Nephron (organoid): ENCODE results near the gene SERPINB2.

Experiments
- H3K27ac Mint-ChIP-seq, 3 experiments: 2 replicates each; pipeline ENCODE4 v1.8.0; 2020; ENCODE audit warnings: mixed read lengths in 3 of 3, mild to moderate bottlenecking in 2 of 3, moderate library complexity in 1 of 3
- H3K27me3 Mint-ChIP-seq: 2 replicates; pipeline ENCODE4 v1.8.0; 2021; ENCODE audit warnings: low read depth, mild to moderate bottlenecking, moderate library complexity, mixed read lengths
- H3K36me3 Mint-ChIP-seq: 2 replicates; pipeline ENCODE4 v1.8.0; 2020; ENCODE audit warnings: low read depth, mixed read lengths
- H3K4me1 Mint-ChIP-seq: 2 replicates; pipeline ENCODE4 v1.8.0; 2020; ENCODE audit warnings: mixed read lengths
- H3K4me3 Mint-ChIP-seq, 3 experiments: 2 replicates each; pipeline ENCODE4 v1.8.0; 2020; ENCODE audit warnings: mild to moderate bottlenecking in 3 of 3, mixed read lengths in 3 of 3, moderate library complexity in 2 of 3
- H3K9me3 Mint-ChIP-seq: 2 replicates; pipeline ENCODE4 v1.8.0; 2020; ENCODE audit warnings: mixed read lengths
- CTCF ChIP-seq, 3 experiments: fragments of 200-600 bp; sonication (generic); IDR thresholded peaks; one replicate each; pipeline ENCODE4 v1.5.0; 2021; ENCODE audit warnings: antibody characterized with exemption in 3 of 3; ENCODE audit not compliant: unreplicated experiment in 3 of 3

Gene SERPINB2

GRCh38 chr18:63889626-63890025 lies 2.1 kb downstream of the SERPINB2 start:
- H3K27me3 Mint-ChIP-seq = peaks cover 4% of the 10 kb centered on the region
- no peak for TF ChIP-seq CTCF (IDR thresholded peaks at IDR 0.05; ENCODE audit: unreplicated experiment in 3 of 3)
- H3K36me3 Mint-ChIP-seq = no peaks in the 10 kb centered on the region
- H3K9me3 Mint-ChIP-seq = no peaks in the 10 kb centered on the region
- no peak overlapping the region for H3K4me3 Mint-ChIP-seq
- H3K4me1 Mint-ChIP-seq = no peaks in the 10 kb centered on the region
- H3K27ac Mint-ChIP-seq = no peak overlapping the region

- Mint-ChIP-seq H3K27ac (no peak overlapping the region), H3K27me3 (peaks cover 4% of the 10 kb centered on the region), H3K4me1 (no peaks in the 10 kb centered on the region), H3K9me3 (no peaks in the 10 kb centered on the region), H3K4me3 (no peak overlapping the region), H3K36me3 (no peaks in the 10 kb centered on the region)
- no peak for TF ChIP-seq CTCF (IDR thresholded peaks at IDR 0.05; ENCODE audit: unreplicated experiment in 3 of 3)
Observed at GRCh38 chr18:63890237-63890949, 2.9 kb downstream of the SERPINB2 start.

- Mint-ChIP-seq H3K9me3 (no peaks in the 10 kb centered on the region), H3K27me3 (peaks cover 4% of the 10 kb centered on the region), H3K4me3 (no peak overlapping the region), H3K36me3 (no peaks in the 10 kb centered on the region), H3K27ac (no peak overlapping the region), H3K4me1 (no peaks in the 10 kb centered on the region)
- TF ChIP-seq CTCF (IDR thresholded peaks at IDR 0.05; ENCODE audit: unreplicated experiment in 3 of 3) = no peak
Observed at GRCh38 chr18:63890950-63891304, 3.4 kb downstream of the SERPINB2 start.

- Mint-ChIP-seq H3K9me3 (no peaks in the 10 kb centered on the region), H3K4me3 (no peak overlapping the region), H3K27ac (no peak overlapping the region), H3K36me3 (no peaks in the 10 kb centered on the region), H3K4me1 (peaks cover 3% of the 10 kb centered on the region), H3K27me3 (peaks cover 4% of the 10 kb centered on the region)
- TF ChIP-seq CTCF (IDR thresholded peaks at IDR 0.05; ENCODE audit: unreplicated experiment in 3 of 3) = no peak
Observed at GRCh38 chr18:63892566-63892965, 5.1 kb downstream of the SERPINB2 start.

GRCh38 chr18:63894106-63894772 lies 6.7 kb downstream of the SERPINB2 start:
- no peak for TF ChIP-seq CTCF (IDR thresholded peaks at IDR 0.05; ENCODE audit: unreplicated experiment in 3 of 3)
- Mint-ChIP-seq H3K9me3 (no peaks in the 10 kb centered on the region), H3K4me1 (peaks cover 3% of the 10 kb centered on the region), H3K27me3 (peaks cover 4% of the 10 kb centered on the region), H3K4me3 (no peak overlapping the region), H3K36me3 (no peaks in the 10 kb centered on the region), H3K27ac (no peak overlapping the region)

- Mint-ChIP-seq H3K27ac (no peak overlapping the region), H3K4me1 (peaks cover 3% of the 10 kb centered on the region), H3K27me3 (peaks cover 4% of the 10 kb centered on the region), H3K36me3 (no peaks in the 10 kb centered on the region), H3K4me3 (no peak overlapping the region), H3K9me3 (no peaks in the 10 kb centered on the region)
- TF ChIP-seq CTCF (IDR thresholded peaks at IDR 0.05; ENCODE audit: unreplicated experiment in 3 of 3) = no peak
Observed at GRCh38 chr18:63895190-63895589, 7.7 kb downstream of the SERPINB2 start.
